Ecto neural progenitor cell (in vitro differentiated cells): ENCODE data around the gene KDM1B.

Experiments
- DNase-seq: peaks from one replicate; pipeline ENCODE4 v3.0.0-alpha.2; 2018; ENCODE audit warnings: low spot score

Gene KDM1B

DNA sequence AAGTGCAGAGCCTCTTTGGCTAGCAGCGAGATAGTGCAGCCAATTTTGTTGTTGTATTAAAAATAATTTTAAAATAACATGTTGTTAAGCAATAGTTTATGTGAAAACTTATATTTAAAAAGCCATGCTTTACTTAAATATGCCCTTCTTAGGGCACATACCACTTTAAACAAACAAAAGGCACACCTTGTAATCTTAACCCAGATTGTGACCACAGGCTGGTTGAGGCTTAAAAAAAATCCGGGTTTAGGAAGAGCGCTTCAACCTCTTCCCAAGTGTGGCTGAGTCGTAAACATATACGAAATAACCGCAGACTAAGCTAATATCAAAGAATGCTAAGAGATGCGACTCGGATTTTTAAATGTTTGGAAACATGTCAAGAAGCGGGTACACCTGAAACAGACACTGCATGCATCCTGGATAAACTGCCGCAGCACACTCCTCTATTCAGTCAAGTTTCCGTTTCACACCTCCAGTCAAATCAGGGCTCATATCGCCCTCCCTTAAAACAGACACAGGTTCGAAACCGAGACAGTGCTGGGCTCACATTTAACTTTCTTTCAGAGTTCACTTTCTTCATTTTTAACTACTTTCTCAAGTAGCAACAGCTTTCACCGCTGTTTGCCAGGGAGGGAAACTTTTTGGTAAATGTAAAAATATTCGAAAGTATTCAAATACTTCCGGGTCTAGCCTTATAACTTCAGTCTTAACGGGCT is 107.6 kb downstream of the KDM1B start:
- no peak for DNase-seq

DNA sequence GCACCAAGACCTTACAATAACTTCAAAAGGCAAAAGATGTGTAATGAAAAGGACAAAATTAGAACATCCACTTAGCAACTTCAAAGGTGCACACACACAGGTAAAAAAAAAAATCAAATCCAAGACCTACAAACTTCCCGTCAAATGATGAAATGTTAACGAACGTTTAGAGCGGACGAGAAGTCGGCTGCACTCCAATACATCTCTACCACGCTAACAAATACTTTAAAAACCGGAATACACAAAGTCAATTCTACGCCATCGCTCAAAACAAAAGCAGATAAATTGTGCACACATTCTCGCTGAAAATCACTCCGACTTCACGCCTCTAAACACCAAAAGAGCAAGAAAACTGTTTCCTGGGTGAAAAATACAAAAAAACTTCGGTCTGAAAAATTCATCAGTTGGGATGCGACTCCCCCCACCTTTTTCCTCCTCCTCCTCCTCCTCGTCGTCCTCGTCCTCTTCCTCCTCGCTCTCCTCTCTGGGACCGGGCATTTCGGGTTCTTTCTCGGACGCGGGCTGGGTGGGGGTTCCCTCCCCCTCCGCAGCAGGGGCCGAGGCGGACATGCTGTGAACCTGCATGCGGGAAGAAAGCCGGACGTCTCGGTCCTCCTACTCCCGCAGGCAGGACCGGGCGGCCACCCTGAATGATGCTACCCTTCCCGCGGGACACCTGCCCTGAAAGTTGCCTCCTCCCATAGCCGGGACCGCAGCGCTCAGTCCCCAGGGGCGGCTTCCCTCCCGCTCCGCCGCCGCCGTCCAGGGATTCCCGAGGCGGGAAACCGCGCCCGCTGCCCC is 108.4 kb downstream of the KDM1B start:
- DNase-seq, result no peak

DNA sequence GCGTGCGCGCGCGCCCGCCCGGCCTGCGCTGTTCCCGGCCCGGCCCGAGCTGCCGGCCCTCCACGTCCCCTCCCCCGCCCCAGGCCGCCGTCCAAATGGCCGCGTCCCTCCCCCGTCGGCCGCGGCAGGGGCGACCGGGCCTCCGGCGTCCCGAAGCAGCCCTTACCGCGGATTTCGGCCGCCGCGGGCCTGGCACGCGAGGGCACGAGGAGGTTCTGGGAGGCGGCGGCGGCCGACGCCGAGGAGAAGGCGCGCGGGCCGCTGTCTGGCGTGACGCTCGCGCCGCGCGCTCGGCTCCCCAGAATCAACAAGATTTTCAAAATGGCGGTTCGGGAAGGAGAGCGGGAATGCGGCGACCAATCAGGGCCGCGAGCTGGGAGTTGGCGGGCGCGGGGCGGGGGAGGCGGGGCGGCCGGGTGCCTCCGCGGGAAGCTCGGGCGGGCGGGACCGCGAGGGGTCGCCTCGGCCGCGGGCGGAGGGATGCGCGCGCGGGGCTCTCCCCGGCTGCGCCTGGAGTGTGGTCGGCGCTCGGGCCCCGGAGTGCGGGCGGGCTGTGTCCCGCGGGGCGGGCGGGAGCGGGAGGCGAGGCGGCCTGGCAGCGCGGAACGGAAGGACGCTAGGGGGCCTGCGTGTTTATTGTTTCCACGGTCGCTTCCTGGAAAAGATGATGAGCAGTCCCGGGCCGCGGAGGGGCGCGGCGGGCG is 109.1 kb downstream of the KDM1B start, which contains the start of gene DEK:
TSS of gene DEK (minus strand) at position 312 of the 704 bp plus-strand sequence. CDS start 543 bp downstream, outside the sequence.
- DNase-seq, result peak; percentile 95

DNA sequence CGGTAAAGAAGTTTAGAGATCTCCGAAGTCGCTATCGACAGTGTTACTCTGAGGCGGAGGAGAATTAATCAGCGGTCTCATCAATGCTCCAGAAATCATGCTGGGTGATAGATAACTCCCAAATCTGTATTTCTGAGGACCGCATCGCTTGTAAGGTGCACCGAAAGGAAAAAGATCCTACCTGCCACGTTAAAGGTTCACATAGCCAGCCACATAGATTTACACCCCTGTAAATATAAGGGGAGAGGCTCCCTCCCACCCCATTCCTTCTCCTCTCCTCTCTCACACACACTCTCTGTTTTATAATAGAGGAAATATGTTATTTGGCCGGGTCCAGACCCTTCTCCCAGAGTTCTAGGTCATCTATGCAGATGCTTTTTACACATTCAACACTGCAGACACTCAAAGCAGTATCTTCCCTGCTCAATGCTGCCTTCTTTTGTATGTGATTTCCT is 109.7 kb downstream of the KDM1B start:
- DNase-seq, result no peak

DNA sequence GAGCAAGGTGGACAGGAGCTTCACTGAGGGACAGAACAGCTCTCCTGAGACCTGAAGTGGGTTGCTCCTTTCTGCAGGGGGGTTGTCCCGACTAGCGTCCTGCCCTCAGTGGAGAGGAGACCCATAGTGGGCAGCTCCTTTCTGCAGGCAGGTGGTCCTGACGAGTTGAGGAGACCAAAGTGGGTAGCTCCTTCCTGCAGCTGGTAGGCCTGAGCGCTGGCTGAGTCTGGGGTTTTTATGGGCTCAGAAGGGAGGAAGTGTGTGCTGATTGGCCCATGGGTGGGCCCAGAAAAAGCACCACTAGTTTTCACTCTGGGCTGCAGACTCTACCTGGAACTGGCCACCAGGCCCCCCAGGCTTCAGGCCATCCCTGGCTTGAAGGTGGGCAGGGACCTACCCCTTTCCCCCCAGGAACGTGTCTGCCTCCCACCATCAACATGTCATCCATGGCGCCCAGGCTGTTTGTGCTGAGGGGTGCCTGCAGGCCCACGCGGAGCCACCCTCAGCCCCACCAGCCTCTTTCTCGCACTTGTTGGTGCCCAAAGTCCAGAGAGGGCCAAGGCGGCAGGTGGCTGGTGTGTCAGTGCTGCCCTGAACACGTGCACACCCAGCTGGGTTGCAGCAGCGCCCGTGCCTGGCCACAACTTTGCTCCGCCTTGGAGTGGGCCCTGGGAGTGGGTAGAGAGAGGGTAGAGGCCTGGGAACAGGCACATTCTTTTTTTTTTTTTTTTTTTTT is 110.7 kb downstream of the KDM1B start:
- DNase-seq, result no peak

DNA sequence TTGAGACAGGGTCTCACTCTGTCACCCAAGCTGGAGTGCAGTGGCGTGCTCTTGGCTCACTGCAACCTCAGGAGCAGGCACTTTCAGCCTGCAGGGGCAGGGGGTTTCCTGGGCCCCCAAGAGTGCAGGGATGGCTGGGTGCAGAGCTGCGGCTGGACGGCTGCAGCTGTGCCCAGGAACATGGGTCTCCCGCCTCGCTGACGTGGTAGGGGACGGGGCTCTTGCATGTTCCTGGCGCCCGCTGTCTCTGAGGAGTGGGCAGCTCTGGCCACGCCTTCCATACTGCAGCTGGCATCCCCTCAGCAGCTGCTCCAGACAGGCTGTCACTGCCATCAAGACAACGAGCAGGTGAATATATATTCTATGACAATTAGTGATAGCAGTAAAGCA is 111.3 kb downstream of the KDM1B start:
- DNase-seq, result no peak

DNA sequence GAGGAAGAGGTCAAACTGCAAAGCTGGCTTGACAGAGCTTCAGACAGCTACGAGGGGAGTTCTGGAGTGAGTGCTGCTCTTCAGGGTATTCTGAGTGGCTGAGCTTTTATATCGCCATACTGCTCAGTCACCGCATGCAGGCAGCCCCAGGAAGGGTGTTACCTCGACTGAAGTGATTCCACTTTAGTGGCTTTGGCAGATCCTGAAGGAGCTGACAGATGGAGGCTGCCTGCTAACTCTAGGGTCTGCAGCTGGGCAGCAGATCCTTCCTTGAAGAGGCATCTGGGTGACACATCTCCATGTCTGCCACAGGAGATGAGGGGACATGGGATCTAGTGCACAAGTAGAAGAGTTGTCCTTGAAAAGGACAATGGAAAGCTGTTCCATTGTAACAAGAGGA is 112.8 kb downstream of the KDM1B start:
- no peak for DNase-seq

DNA sequence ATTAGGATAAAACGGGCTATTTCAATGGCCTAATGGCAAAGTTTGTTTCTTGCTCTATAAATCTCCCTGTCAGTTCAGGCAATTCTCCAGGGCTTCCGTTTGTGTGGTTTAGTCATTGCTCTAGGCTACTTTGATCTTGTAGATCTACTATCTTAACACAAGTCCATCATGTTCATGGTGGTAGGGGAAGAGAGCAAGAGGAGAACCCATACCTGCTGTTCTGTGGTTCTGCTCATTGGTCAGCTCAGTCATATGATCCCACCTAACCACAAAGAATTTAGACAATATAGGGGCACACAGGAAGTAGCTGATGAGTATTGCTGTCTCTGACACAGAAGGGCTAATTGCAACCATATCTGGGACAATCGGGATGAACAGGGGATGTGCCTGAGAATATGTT is 114.0 kb downstream of the KDM1B start:
- no peak for DNase-seq

DNA sequence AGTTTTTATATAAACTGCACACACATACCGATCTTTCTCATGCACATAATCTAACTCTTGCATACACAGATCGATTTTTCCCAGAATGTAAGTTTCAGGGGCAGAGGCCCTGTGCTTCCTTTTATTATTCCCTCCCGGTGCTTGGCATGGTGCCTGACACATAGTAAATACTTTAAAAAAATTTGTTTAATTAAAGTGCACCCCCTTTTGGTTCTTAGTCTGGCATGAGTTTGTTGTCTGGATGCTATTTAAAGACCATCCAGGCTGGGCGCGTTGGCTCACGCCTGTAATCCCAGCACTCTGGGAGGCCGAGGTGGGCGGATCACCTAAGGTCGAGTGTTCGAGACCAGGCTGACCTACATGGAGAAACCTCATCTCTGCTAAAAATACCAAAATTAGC is 114.5 kb downstream of the KDM1B start:
- no peak for DNase-seq

DNA sequence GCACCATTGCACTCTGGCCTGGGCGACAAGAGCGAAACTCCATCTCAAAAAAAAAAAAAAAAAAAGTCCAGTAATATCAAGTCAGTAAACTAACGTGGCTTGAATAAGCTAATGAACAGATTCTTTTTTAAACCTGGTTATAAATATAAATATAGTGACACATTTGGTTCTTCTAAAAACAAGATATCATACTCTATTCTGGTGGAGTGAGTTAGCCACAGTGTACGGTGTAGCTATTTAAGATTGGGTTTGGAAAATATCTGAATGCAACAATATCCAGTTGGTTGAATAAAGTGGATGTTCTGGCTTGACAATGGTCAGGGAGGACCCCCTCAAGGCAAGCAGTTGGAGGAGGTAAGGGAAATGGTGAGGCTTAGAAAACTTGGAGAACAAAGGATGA is 115.0 kb downstream of the KDM1B start:
- DNase-seq, result no peak
